Transverse colon (tissue), 4 donors: ENCODE data around the gene TBATA.

Experiments used
- EP300 ChIP-seq: sonication (generic); formaldehyde crosslinking; IDR thresholded peaks from one replicate; pipeline ENCODE4 v1.6.1; 2017; ENCODE audit warnings: antibody characterized with exemption, low read depth
- POLR2A ChIP-seq: fragments of 450-650 bp; IDR thresholded peaks from one replicate; pipeline ENCODE4 v1.6.1; 2016; ENCODE audit warnings: antibody characterized with exemption, mild to moderate bottlenecking, moderate library complexity
- POLR2AphosphoS5 ChIP-seq, 3 donors: sonication (generic); formaldehyde crosslinking; IDR thresholded peaks; one replicate each; pipeline ENCODE4 v1.6.1; 2016; ENCODE audit warnings: antibody characterized with exemption in 3 of 3
- TF ChIP-seq, protein P1 (sequence below), 5 experiments: fragments of 200-600 bp in 3 of 5; fragments of 450-650 bp in 2 of 5; sonication (generic) in 3 of 5; IDR thresholded peaks; 1 replicate in 2 of 5; 2 replicates in 3 of 5; pipeline ENCODE4 v1.5.1; 2016 to 2017; ENCODE audit warnings: antibody characterized with exemption in 5 of 5, inconsistent platforms in 3 of 5, mild to moderate bottlenecking in 2 of 5, moderate library complexity in 1 of 5

DNA sequence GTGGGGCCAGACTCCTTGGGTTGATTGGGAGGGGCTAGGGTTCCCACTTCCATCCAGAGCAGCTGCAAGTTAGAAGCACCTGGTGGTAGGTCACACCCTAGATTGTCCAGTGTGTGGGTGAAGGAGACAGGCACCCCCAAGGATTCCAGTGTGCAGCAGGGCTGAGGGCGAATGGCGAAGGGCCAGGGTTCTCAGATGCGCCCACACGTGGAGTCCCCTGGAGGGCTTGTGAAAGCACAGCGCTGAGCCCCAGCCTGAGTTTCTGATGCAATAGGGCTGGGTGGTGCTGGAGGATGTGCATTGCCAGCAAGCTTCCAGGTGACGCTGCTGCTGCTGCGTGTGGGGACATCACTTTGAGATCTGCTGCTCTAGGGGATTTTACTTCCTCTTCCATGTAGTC, 25.4 kb downstream of the TBATA start:
- TF ChIP-seq POLR2AphosphoS5 (IDR thresholded peaks at IDR 0.05) (no peak), POLR2A (no peak), EP300 (no peak)
- TF ChIP-seq, protein P1, sequence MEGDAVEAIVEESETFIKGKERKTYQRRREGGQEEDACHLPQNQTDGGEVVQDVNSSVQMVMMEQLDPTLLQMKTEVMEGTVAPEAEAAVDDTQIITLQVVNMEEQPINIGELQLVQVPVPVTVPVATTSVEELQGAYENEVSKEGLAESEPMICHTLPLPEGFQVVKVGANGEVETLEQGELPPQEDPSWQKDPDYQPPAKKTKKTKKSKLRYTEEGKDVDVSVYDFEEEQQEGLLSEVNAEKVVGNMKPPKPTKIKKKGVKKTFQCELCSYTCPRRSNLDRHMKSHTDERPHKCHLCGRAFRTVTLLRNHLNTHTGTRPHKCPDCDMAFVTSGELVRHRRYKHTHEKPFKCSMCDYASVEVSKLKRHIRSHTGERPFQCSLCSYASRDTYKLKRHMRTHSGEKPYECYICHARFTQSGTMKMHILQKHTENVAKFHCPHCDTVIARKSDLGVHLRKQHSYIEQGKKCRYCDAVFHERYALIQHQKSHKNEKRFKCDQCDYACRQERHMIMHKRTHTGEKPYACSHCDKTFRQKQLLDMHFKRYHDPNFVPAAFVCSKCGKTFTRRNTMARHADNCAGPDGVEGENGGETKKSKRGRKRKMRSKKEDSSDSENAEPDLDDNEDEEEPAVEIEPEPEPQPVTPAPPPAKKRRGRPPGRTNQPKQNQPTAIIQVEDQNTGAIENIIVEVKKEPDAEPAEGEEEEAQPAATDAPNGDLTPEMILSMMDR (IDR thresholded peaks at IDR 0.05): no peak
